RCC 7860 (cell line): ENCODE measurements around the gene CA14.
"Not testable (repeated sequence)": the region's sequence is repeated elsewhere in the genome, so short reads cannot be mapped to it uniquely, and the experiment has no call there.

Source experiments
- DNase-seq: peaks from one replicate; pipeline ENCODE4 v3.0.0-alpha.2; 2015; ENCODE audit warnings: low spot score
- FAIRE-seq: peaks from 2 replicates; lab custom pipeline; 2012; peaks lifted over from hg19 to GRCh38; lab: Jason Lieb, UNC

CA14 gene

GRCh38 chr1:150280138-150280707, 22.6 kb downstream of the CA14 start:
- DNase-seq (no peak), FAIRE-seq (no peak)

DNA sequence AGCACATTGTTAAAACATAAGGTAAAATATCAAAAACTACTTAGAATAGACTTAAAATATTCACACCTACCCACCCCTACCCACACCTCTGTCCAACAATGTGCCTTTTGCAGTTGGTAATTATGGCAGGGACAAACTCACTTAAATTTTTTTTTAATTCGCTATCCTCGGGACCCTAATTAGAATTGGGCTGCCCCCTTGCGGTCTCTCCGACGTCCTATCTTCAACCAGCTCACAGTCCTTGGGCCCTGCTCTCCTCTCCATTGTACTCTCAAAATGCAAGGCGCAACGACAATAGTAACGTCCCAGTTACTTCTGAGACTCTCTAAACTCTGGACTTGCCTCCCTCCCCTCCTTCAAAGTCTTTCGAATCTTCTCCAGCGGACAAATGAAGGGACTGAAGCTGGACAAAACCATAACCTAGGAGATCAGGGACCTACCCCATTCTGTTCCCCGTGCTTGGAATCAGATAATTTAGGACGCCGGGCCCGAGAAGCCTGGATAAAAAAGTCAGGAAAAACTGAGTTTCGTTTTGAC, 23.7 kb downstream of the CA14 start:
- DNase-seq: no peak
- no peak for FAIRE-seq

DNA sequence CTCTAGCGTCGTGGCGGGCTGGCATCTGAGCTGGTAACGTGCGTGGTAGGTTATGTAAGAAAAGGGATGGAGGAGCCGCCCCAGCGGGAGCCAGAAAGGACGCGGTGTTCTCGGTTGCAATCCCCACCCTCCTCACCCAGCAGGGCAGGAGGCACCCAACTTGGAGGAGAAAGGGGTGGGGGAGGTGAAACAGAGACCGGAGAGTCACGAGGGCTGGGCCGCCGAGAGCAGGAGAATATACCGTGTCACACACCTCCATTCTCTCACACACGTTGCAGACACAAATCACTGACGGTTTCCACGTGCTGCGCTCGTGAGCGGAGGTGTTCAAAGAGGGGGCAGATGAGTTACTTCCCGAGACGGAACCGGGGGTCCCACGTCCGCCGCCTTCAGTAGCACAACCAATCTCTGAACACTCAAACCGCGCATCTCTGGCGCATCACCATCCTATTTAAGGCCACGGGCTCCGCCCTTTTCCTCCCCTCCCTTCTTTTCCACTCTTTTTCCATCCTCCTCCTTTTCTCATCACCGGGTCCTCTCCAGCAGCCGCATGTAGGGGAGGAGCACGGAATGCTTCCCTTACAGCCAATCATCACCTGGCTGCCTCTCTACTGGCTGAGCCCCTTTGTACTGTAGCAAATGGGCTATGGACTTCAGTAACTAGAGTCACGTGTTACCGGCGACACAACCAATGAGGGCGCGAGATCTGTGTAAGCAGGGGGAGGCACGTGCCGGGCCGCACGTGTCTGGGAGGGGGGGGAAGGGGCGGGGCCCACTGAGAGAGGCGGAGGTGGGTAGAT, 24.4 kb downstream of the CA14 start, which contains the start of gene CIART:
Gene CIART (plus strand): TSS at position 797 of the 800 bp plus-strand sequence. CDS start 714 bp downstream, outside the sequence.
- DNase-seq (peak; percentile 92), FAIRE-seq (peak; percentile 46)

- no peak for FAIRE-seq
- DNase-seq: no peak
These were observed 25.0 kb downstream of the CA14 start for GRCh38 chr1:150282558-150282958.

- FAIRE-seq (no peak), DNase-seq (no peak)
These were observed 25.7 kb downstream of the CA14 start for GRCh38 chr1:150283260-150283659.

DNA sequence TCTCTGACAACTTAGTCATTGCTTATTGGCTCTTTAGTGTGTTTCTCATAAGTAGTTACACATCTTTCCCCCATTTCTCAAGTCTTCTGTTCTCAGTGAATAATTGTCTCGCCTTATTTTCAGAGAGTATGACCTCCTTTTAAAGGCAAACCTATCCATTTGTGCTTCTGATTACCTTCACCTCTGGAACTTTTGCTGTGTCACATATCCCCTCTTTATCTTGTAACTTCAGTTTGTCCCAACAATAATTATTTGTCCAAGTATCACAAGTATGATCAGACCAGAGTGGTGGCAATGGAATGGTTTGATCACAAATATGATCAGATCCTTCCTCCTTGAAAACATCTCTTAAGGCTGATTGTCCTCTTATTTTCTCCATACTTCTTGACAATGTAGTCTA, 30.8 kb downstream of the CA14 start:
- DNase-seq (no peak), FAIRE-seq (no peak)

DNA sequence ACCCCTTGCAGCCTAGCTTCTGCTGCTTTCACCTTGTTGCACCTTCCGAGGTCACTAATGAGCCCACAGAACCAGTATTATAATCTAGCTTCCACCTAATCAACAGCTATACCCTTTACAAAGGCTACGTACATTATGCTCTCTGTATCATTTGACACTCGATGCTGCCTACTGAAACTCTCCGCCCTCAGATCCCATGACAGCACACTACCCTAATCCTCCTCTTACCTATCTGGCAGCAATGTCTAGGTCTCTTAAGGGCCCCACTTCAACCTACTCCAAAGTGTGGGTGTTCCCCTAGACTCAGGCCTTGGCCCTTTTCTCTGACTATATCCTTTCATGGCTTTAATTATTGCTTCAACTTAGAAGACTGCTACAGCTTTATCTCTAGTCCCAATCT, 31.2 kb downstream of the CA14 start:
- no peak for FAIRE-seq
- no peak for DNase-seq

- peak; percentile 70 for DNase-seq
- FAIRE-seq: no peak
These were observed 36.1 kb downstream of the CA14 start, which contains the start of gene MRPS21 for GRCh38 chr1:150293433-150294253. Gene MRPS21, plus strand, starts transcription at chr1:150293861. Its CDS starts 506 bp downstream, at chr1:150294367.

DNA sequence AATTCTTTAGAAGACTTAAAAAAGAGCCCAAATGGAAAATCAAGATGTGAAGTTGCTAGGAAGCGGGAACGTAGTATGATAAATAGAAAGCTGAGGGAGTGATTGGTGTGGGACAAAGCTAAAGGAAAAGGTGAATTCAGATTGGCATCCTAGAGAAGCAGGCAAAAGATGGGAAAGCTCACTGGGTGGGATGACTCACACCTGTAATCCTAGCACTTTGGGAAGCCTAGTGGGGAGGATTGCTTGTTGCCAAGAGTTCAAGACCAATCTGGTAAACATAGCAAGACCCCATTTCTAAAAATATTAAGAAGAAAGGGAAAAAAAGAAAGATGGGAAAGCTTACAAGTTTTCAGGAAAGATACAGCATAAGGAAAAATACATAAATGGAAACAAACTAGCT, 37.9 kb downstream of the CA14 start:
- FAIRE-seq: no peak

DNA sequence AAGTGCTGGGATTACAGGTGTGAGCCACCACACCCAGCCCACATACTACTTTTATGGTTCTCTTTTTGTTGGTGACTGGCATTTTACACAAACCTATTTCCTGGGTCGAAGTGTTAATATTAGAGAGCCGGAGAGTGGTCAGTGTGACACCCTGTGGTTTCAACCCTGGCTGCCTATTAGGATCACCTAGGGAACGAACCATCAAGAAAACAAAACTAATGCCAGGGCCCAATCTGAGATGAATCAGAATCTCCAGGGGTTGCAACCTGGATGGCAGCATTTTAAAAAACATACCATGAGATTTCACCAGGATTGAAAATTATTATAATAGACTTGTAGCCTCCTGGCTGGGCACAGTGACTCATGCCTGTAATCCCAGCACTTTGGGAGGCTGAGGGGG, 42.1 kb downstream of the CA14 start:
- DNase-seq (peak; percentile 31), FAIRE-seq (no peak)

More for the DNA sequence above, 37.9 kb downstream of the CA14 start:
- DNase-seq: no peak

DNA sequence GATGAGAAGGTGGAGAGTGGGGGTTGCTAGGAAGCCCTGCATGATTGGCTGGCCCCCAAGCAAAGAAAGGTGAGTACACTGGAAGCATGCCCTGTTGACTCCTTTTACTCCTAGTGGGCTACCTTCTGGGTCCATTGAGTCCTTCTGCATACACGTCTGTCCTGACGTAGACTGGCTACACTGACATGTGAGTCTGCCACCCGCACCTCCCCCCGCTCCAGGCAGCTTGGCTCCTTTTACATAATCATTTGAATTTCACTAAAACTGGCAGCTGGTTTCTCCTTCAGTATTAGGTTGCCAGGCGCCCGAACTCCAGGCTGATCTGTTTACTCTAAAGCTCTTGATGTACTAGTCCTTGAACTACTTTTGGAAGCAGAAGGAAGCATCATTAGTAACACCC, 44.8 kb downstream of the CA14 start:
- FAIRE-seq: no peak
- no peak for DNase-seq

DNA sequence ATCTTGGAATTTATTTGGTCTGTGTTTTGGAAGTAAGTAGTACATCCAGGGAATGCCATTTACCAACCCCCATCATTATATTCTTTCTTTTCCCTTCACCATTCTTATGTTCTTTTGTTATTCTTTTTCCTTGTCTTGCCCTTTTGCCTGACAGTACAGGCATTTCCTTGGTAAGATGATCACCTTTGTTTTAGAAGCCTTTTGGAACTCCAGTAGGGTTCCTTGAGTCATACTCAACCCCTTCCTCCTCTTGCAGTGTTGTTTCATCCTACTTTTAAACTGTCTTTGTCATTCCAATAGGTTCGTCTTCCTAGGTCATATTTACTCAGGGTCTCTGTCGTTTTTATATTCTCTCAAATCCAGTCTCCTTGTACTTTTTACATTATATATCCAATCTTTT, 45.3 kb downstream of the CA14 start:
- FAIRE-seq: no peak
- DNase-seq: no peak

- FAIRE-seq, DNase-seq: not testable (repeated sequence)
These were observed 51.0 kb downstream of the CA14 start for GRCh38 chr1:150308585-150308984.

DNA sequence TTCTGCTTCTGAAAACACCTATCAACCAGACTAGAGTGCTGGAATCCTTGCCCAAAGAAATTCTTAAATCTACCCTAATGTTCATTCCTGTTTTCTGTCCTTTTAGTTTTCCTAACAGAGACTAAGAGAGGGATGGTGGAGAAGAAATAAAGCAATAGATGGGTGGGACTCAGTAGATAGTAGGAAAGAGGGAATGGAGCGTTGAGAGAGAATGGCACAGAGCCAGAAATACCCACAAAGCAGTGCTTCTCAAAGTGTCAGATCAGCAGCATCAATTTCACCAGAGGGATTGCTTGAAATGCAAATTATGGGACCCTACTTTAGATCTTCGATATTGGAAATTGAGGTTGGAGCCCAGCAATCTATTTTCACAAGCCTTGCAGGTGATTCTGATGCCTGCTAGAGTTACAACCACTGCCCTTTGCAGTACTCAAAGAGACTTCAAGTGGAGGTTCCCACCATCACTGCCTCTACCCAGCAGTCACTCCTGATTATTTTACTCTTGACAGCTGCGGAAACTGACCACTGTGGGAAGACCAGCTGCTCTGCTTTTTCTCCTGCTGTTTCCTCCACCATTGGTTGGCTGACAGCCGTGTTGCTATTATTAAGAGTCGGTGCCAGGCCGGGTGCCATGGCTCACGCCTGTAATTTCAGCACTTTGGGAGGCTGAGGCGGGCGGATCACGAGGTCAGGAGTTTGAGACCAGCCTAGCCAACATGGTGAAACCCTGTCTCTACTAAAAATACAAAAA, 52.4 kb downstream of the CA14 start:
- DNase-seq (no peak), FAIRE-seq (no peak)

- no peak for FAIRE-seq
- no peak for DNase-seq
These were observed 54.2 kb downstream of the CA14 start for GRCh38 chr1:150311762-150312161.
